ENCODE data around the gene OGA. TPM values are rescaled to one million over a fixed set of nuclear protein-coding genes. Genes with fewer than 3 reads are reported as not detected.

The OGA gene
- total RNA-seq, 1 experiment from 2014 or later: 65.0 TPM

Other genes starting within 250 kb of the OGA start
- gene POLL, start 230.2 kb downstream of the OGA start, total RNA-seq (2014; rRNA removed; shearing (Covaris generic); ENCODE audit: low replicate concordance): 8.5 and 18.8 TPM in 2 replicates
- 12.8 and 15.7 TPM in 2 replicates for gene DPCD, start 230.1 kb downstream of the OGA start, total RNA-seq (2014; rRNA removed; shearing (Covaris generic); ENCODE audit: low replicate concordance)
- gene FBXW4, start 123.3 kb downstream of the OGA start, total RNA-seq (2014; rRNA removed; shearing (Covaris generic); ENCODE audit: low replicate concordance): 31.0 and 42.9 TPM in 2 replicates
- 1.1 TPM in 1 of 2 replicates, not detected in the other for gene FGF8, start 42.3 kb downstream of the OGA start, total RNA-seq (2014; rRNA removed; shearing (Covaris generic); ENCODE audit: low replicate concordance)
- 46.1 and 113 TPM in 2 replicates for gene NPM3, start 35.0 kb downstream of the OGA start, total RNA-seq (2014; rRNA removed; shearing (Covaris generic); ENCODE audit: low replicate concordance)
- gene KCNIP2, start 25.4 kb upstream of the OGA start, total RNA-seq (2014; rRNA removed; shearing (Covaris generic); ENCODE audit: low replicate concordance): 0.61 and 2.4 TPM in 2 replicates
- gene ARMH3, start 237.7 kb upstream of the OGA start, total RNA-seq (2014; rRNA removed; shearing (Covaris generic); ENCODE audit: low replicate concordance): 3.7 and 4.1 TPM in 2 replicates
- 7.1 and 19.4 TPM in 2 replicates for gene HPS6, start 246.9 kb upstream of the OGA start, total RNA-seq (2014; rRNA removed; shearing (Covaris generic); ENCODE audit: low replicate concordance)